GM10266 (cell line): ENCODE measurements around the gene ATP1B1.

Experiments
- DNase-seq: peaks from one replicate; pipeline ENCODE4 v3.0.0; 2012; ENCODE audit errors: extremely low spot score
- CTCF ChIP-seq: IDR thresholded peaks from 2 replicates; pipeline ENCODE4 v1.5.1; 2012; ENCODE audit warnings: mild to moderate bottlenecking, low read depth; ENCODE audit not compliant: control insufficient read depth, insufficient read depth; ENCODE audit errors: missing control alignments

ATP1B1 gene

GRCh38 chr1:169094897-169095569 is 11.5 kb upstream of the ATP1B1 start:
- no peak for DNase-seq
- TF ChIP-seq CTCF: no peak

GRCh38 chr1:169098380-169098779 is 8.1 kb upstream of the ATP1B1 start:
- no peak for DNase-seq

GRCh38 chr1:169099561-169099960 is 6.9 kb upstream of the ATP1B1 start:
- DNase-seq: no peak
- no peak for TF ChIP-seq CTCF

More at GRCh38 chr1:169098380-169098779, 8.1 kb upstream of the ATP1B1 start:
- TF ChIP-seq CTCF: no peak

DNA sequence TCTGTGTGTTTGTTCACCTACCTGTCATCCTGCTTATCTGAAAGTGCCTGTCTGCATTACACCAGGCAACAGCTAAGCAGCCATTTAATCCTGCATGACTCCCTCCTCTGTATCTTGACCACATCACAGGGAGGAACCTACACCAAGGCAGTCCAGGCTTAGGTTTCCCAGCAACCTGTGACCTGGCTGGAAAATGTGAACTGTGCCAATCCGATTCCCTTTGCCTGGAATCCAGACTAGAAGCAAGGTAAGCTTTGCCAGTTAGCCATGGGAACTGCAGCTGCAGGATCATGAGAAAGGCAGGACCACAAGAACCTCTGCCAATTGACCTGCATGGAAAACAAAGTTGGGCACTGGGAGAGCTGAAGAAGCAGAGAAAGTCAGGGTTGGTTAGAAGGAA is 6.3 kb upstream of the ATP1B1 start:
- TF ChIP-seq CTCF: no peak
- no peak for DNase-seq

- TF ChIP-seq CTCF: no peak
- no peak for DNase-seq
Observed at GRCh38 chr1:169100651-169101088, 5.8 kb upstream of the ATP1B1 start.

DNA sequence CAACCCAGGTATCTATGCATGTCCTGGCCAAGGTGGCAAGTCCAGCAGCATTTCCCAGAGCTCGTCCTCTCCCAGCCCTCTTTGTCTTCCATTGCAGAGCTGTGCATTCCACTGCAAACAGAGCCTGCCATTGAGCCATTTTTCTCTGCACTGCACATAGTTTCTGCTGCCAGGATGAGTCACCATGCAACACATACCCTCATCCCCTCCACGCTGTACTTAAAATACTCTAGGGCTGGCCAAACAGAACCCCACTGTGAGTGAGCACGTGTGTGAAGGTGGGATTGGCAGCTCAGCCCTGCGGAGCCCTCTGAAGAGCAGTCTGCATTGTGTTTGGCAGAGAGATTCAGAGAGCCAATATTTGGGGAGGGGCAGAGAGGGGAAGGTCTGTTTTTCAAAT is 3.9 kb upstream of the ATP1B1 start:
- no peak for TF ChIP-seq CTCF
- DNase-seq: no peak

GRCh38 chr1:169103002-169103401 is 3.5 kb upstream of the ATP1B1 start:
- DNase-seq: no peak
- TF ChIP-seq CTCF: no peak
